SW480 (cell line): ENCODE data around the gene AGAP1.

Source experiments
- DNase-seq: peaks from one replicate; pipeline ENCODE4 v3.0.0-alpha.2; 2016; ENCODE audit warnings: low spot score

The AGAP1 gene

DNA sequence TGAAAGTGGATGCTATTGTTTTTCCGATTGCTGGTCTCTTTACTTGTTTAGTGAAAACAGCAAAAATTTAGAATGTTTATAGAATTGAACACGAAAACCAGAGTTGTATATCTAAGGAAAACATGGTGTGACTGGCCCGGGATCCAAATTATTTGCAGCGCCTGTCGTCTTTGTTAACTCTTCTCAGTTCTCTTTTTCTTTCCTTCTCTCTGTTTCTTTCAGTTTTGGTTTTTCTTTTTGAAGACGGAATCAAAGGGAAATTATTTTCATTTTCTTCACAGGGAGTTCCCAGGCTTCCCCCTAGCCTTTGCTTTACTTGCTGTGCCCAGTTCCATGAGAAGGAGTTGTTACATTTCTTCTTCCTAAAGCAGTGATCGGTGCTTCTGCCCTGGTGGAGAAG lies 76.0 kb downstream of the AGAP1 start:
- DNase-seq = no peak

DNA sequence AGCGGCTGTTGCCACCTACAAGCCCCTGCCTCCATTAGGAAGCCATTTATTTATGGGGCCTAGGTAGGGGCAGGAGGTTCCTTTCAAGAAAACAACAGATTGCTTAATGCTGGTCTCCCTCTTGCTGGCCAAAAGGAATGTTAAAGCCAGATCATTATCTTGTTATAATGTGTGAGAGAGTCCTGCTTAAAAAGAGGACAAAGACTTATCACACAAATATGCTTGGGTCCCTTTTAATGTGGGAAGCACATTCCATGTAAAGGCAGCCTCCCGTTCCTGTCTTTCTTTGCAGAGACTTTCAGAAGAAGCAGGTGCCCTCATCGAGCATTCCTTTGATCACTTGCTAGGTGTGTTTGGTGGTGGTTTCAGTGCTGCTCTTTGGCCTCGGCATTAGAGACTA lies 76.4 kb downstream of the AGAP1 start:
- DNase-seq = peak; percentile 91

DNA sequence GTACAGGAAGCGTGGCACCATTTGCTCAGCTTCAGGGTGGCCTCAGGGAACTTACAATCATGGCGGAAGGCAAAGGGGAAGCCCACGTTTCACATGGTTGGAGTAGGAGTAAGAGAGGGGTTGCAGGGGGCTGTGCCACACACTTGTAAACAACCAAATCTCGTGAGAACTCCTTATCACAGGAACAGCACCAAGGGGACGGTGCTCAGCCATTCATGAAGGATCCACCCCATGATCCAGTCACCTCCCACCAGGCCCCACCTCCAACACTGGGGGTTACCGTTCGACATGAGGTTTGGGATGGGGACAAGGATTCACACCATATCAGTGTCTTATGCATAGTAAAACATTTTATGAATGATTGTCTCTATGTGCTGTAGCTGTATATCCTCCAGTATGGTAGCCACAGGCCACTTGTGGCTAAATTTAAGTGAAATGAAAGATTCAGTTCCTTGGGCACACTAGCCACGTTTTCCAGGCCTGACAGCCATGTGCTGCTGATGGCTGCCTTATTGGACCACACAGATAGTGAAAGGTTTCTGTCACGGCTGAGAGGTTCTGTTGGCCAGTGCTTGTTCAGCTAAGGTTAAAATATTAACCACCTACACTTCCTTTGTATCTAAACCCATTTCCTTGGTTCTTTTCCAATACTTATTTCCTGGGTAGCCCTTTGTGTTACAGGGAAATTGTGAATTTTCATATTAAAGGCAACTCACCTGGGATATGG lies 77.3 kb downstream of the AGAP1 start:
- DNase-seq = peak; percentile 13

DNA sequence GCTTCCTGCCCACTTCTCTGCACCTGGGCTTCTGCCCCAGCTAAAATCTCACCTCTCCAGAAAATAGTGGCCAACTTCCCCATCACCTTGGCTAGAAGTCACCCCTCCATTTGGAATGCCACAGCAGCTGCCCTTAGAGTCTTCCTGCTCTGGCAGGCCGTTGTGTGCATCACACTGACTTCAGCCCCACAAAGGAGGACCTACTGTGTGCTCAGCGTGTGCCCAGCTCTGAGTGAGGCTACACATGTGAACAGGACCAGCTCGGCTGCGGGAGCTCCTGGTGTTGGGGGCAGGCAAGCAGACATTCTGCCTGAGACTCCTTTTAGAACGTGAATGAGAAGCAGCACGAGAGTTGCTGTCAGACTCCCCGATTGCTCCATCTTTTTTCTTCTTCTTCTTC lies 78.7 kb downstream of the AGAP1 start:
- no peak for DNase-seq

DNA sequence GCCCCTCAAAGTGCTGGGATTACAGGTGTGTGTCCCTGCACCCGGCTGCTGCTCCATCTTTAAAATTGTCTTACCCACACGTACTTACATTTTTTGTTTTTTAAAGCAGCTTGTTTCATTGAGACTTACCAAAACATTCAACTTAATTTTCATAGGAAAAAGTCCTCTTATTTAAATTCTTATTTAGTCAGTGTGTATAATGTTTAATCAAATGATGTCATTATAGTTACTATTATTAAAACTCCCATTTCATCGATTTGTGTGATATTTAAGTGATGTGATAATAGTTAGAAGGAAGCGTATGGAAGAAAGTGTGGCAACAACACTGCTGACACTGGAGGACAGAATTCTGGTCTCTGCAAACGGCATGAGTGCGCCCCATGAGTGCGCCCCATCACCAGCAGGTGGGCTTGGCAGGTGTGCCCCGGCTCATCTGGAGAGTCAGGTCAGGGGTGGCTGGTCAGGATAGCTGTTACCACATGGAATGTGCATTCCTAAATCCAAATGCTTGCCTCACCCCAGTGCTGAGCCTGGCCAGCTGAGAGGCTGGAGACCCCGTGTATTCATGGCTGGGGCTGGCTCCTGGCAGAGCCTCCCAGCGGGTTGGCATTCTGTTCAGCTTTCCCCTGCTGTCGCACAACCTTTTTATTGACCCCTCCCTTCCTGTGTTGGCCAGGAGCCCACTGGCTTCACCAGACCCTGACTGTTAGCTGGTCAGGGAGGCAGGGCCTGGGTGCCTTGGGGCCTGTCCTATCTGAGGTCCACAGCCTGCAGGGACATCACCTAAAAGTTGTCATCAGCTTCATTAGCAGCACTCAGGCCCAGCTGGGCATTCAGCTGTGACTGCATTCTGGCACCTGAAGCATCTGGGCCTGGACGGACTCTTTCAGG lies 79.7 kb downstream of the AGAP1 start:
- DNase-seq = no peak

DNA sequence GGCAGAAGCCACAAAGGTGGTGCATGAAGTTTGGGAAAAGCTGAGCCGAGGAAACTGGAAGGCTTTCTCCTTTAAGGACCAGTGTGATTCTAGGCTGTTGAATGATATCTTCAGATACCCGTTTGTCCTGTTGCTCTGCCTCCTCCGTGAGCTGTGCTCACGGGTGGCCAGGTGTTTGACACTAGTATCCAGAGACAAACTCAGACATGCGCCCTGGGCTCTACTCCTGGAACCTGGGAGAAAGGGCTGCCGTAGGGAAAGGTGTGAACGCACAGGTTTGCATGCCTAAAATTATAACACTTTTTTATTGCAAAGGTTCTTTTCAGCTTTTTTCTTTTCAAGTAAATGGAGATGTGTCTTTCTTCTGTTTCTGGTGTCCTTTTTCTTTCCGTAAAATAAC lies 81.6 kb downstream of the AGAP1 start:
- DNase-seq = no peak

DNA sequence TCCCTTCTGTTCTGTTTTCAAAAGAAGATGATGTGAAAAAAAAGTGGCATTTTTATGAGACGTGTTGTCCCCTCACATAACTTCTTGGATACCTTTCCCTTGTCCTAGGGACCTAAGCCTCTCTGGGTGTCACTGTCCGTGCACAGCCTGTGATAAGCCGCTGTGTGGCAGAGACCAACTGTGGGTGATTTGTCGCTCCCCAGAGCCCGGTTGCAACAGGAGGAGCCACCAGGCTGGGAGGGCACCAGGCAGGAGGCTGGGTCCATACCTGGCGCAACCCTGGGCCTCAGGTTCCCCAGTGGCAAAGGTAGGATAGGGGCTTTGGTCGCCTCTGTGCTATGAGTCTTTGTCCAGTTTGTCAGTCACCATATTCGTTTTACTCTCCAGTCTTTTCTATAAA lies 82.1 kb downstream of the AGAP1 start:
- DNase-seq = no peak

DNA sequence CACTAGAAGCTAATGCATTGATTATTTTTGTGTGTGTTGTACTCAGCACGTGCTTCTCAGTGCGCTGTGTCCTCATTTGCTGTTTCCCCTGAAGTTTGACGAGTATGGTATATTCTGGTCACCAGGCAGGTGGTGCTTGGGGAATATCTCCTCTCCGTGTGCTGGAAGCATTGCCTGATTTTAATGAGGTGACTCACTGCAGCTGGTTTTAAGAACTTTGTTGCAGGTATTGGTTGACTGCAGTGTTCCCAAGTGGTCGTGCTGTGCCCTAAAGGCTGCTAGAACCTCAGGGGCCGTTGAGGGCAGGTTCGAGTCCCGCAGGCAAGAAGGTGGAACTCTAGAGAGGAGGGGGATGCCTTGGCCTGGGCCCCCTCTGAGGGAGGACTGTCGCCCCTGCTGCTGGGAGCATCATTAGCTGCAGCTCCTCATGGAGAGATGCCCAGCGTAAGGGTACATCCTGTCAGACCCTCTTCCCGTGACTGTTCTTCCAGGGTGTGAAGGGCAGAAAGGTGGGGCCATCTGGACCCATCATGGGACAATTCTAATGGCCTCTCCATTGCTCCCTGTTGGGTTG lies 82.6 kb downstream of the AGAP1 start:
- peak; percentile 42 for DNase-seq

DNA sequence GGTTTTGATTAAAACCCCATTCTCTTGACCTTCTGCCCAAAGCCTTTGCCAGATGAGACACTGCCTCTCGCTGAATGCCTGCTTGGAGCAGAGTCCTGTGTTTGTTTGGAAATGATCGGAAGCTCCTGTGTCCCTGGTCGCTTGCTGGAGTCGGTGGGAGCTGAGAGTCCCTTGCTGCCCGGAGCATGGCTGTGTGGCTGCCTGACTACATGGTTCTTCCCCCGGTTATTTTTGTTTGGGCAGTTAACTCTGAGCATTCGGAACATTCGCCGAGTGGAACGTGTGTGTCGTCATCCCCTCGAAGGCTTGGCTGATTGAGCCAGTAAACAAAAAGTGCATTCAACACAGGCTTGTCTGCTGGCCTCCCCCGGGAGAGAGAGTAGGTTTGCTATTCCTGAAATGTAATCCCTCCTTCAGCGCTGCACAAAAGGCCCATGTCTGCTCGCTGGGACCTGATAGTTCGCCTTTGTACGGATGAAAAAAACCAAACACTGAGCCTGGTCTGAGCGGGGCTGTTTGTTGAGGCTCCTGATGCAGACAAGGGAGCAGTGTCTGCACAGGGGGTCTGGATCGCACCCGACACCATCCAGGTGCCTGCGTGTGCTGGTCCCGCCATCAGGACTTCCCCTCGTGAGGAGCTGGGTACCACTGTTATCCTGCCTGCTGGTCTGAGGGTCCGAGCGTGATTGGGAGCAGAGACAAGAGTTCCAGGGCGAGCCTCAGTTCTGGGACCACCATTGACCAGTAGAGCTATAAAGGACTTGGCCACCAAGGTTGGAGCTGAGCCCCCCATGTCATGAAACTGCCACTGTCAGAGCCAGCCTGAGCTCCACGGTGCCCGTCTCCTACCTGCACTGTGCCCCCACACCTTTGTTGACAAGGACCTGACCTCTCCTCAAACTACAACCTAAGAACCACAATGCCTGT lies 83.8 kb downstream of the AGAP1 start:
- DNase-seq = no peak

DNA sequence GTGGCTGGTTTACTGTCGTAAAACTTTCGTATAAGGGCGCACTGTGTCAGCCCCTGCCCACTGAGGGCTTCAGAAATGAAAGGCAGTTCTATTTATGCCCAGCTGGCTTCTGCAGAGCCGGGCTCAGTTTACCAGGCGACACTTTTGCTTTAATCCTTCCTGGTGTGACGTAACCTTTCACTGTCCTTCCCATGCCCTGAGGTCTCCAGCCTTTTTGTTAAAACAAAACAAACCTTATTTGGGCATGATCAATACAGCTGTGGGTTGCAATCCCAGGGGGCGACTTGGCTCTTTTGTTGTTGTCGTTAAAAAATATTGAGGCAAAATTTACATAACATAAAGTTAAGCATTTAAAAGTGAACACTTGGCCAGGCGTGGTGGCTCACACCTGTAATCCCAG lies 85.3 kb downstream of the AGAP1 start:
- no peak for DNase-seq

DNA sequence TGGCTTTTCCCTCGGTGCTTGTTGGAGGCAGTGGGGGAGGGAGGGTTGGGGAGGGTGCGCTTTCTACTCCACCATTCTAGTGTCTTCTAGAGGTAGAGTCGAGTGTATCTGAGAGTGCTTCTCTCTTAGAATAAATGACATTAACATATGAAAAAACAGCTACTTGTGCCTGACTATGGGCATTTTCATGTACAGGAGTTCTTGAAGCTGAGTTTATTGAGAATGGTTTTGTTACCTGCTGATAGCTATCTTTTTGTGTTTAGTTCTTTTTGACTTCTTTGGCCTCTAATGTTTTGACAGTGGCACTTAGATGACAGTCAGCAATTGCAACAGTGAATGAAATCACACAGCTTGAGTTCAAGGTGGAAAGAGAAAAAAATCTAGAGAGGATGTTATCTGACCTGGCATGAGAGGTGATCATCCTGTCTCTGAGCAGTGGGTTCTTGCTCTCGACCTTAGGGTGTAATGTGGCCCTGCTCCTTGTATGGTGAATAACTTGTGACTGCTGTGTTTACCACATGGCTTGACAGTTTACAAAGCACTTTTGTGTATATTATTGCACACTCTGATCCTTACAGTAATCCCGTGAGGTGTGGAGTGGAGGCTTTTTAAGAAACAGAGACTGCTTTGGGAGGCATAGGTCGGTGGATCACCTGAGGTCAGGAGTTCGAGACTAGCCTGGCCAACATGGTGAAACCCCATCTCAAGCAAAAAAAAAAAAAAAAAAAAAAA lies 86.7 kb downstream of the AGAP1 start:
- DNase-seq = no peak

DNA sequence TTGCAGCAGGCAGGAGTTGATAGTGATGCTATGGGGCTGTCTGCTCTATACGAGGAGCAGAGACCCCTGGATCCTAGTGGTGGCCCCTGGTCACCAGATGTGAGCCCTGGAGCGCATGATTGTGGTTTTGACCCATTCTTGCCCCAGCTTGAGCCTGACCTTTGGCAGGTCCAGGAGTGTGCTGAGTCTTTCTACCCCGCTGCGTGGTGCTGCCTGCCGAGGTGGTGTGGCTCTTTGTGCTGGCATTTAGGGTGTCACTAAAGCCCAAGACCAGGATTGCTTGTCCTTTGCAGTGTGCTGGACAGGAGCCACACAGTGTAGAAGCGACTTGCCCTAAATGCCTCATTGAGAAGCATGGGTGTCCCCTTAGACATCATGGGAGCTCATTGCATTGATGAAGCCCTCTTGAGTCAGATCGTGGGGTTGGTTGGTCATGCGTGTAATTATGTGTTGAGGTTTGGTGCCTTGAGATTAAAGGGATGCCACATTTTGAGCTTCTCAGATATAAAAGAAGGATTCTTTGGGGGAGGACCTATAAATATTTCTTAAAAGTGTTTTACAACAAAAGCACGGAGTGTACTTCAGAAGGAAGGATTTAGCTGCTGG lies 88.3 kb downstream of the AGAP1 start:
- DNase-seq = no peak

DNA sequence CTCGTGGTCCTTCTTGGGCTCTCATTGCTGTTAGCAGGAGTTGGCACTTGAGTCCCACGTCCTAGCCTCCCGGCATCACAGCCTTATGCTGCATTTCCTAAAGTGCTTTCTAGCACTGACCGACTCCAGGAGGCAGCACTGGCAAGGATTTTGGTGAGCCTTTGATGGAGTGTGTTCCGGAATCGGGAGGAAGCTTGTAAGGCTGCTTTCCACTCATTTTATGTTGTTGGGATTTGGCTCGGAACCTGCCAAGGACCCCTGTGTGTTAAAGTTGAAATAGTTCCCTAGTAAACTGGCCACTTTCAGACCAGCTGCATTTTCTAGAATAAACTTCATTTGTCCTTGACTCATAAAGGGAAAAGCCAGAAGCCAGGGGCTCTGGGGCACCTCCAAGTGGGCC lies 88.9 kb downstream of the AGAP1 start:
- no peak for DNase-seq

DNA sequence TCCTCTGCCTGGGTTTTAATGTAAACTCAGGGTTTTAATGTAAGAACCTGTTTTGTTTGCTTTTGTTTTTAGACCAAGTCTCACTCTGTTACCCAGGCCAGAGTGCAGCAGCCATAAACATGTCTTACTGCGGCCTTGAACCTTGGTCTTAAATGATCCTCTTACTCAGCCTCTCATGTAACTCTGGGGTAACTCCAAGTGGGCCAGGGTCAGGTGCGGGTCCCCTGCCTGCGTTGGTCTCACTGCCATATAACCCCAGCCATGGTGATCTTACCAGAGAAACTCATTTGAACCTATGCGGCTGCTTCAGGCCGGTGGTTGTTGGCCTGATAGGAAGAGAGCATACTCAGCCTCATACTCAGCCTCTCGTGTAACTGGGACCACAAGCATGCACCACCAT lies 89.3 kb downstream of the AGAP1 start:
- DNase-seq = no peak

DNA sequence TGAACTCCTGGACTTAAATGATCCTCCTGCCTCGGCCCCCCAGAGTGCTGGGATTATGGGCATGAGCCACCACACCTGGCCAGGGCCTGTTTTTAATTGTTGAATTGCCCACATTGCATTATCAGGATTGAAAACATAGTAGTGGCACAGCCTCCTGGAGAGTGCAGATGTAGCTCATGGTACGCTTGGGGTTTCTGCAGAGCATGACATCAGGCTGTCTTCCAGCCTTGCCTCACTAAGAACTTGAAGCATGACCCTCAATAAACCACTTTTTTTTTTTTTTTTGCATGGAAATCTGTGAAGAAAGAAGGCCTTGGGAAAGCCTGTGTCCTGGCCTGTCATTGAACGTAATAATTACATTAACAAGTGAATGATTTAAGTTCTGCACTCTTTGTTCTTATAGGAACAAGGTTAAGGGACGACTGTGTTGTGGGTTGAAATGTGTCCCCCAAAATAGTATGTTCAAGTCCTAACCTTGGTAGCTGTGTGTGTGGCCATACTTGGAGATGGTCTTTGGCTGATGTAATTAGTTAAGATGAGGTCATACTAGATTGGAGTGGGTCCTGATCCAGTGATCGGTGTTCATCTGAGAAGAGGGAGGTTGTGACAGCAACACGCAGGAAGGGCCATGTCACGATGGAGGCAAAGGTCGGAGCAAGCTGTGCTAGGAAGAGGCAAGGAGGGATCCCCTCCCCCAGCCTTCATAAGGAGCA lies 90.2 kb downstream of the AGAP1 start:
- DNase-seq = no peak

DNA sequence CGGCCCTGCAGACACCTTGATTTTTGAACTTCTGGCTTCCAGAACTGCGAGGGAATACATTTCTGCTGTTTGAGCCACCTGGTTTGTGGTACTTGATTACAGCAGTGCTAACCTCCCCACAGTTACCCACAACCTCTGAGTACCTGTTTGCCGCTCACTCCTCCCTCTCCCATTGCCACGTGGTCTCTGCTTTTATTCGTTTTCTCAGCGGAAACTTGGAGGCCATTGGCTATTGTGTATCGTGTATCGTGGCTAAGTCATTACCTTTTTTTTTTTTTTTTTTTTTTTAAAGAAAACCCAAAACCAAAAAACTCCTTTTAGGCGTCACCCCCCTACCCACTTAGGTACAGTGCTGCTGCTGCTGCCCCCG lies 90.8 kb downstream of the AGAP1 start:
- DNase-seq = no peak

DNA sequence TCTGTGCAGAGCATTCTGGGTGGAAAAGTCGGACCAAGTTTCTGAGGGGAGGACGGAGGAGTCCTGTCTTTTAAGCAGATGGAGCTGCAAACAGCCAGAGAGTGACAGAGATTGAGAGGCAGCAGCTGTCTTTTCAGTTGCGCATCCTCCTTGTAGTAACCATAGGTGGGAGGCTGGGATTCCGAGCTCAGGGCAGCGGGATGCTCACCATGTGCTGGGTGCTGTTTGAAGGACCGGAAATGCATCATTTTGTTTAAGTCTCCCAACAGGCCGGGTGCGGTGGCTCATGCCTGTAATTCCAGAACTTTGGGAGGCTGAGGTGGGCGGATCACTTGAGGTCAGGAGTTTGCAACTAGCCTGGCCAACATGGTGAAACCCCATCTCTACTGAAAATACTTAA lies 93.4 kb downstream of the AGAP1 start:
- DNase-seq = no peak

DNA sequence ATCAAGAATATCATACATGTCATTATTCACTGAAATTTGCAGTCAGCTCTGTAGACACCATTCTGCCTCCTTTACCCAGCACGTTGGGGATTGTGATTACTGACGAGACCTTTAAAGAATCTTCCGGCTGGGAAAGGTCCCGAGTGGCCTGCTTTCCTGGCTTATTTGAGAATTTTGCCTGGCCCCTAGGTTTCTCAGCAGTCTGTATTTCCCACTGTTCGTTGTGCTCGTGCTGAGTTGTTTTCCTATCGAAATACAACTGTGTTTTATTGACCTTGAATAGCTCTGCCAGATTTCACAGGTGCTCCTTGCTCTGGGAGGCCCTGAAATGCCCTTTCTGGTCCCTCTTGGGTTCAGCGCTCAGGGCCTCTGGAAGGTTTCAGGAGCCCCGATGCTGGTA lies 94.9 kb downstream of the AGAP1 start:
- no peak for DNase-seq

DNA sequence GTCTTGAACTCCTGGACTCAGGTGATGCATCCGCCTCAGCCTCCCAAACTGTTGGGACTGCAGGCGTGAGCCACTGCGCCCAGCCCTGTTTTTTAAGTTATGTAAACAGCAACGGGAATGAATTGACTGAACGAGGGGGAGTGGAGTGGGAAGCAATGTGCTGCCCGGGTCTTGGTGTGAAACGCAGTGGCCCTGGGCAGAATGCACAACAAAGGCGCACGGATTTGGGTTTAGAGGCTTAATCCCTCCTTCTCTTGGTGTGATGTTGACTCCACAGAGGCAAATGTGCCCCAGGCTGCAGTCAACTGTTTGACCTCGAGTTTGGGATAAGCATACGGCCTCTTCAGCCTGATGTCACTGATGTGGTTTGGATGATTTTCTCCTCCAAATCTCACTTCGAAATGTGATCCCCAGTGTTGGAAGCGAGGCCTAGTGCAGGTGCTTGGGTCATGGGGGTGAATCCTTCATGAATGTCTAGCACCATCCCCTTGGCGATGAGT lies 97.4 kb downstream of the AGAP1 start:
- no peak for DNase-seq

DNA sequence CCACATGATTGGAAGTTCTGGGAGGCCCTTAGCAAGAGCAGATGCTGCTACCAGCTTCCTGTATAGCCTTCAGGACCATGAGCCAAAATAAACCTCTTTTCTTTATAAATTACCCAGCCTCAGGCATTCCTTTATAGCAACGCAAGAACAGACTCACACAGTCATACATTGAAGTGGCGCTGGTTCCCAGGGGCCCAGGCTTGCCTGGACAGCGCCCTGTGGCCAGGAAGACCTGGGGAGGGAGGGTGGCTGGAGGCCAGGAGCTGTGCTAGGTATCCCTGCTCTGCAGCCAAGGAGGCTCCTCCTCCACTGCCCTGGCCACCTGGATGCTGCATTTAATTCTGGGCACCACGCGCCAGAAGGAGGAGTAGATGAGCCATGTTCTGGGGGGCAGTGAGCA lies 98.1 kb downstream of the AGAP1 start:
- no peak for DNase-seq
